Sigmoid colon (tissue), 7 donors: ENCODE results near the gene TOMT. TPM values are rescaled to one million over a fixed set of nuclear protein-coding genes. Genes with fewer than 3 reads are reported as not detected.

ENCODE experiments used
- DNase-seq: peaks from one replicate; pipeline ENCODE4 v3.0.0-alpha.2; 2019
- H3K27ac ChIP-seq, 4 donors: fragments of 200-600 bp; sonication (generic); one replicate each; pipeline ENCODE4 v1.5.1; 2016 to 2019; ENCODE audit warnings: mild to moderate bottlenecking in 1 of 4
- H3K27me3 ChIP-seq, 3 donors: fragments of 200-600 bp; sonication (generic); one replicate each; pipeline ENCODE4 v1.5.1; 2019; ENCODE audit warnings: mild to moderate bottlenecking in 1 of 3
- H3K36me3 ChIP-seq, 4 donors: fragments of 200-600 bp; sonication (generic); one replicate each; pipeline ENCODE4 v1.5.1; 2016 to 2019
- H3K4me1 ChIP-seq, 4 donors: fragments of 200-600 bp; sonication (generic); one replicate each; pipeline ENCODE4 v1.5.1; 2017 to 2019
- H3K4me3 ChIP-seq, 4 donors: fragments of 200-600 bp; sonication (generic); one replicate each; pipeline ENCODE4 v1.5.1; 2017 to 2019; ENCODE audit warnings: mild to moderate bottlenecking in 2 of 4, moderate library complexity in 1 of 4
- H3K9me3 ChIP-seq, 4 donors: fragments of 200-600 bp in 3 of 4; sonication (generic) in 3 of 4; one replicate each; pipeline versions ENCODE4 v1.5.1 to v1.6.1; 2013 to 2019
- CTCF ChIP-seq, 4 experiments: fragments of 450-650 bp in 3 of 4; fragments of 200-600 bp in 1 of 4; IDR thresholded peaks; one replicate each; pipeline ENCODE4 v1.5.1; 2016 to 2019; ENCODE audit warnings: antibody characterized with exemption in 4 of 4, mild to moderate bottlenecking in 3 of 4, moderate library complexity in 2 of 4
- EP300 ChIP-seq, 4 donors: sonication (generic); formaldehyde crosslinking; IDR thresholded peaks; one replicate each; pipeline ENCODE4 v1.6.1; 2017; ENCODE audit warnings: antibody characterized with exemption in 4 of 4
- POLR2A ChIP-seq, 2 donors: fragments of 450-650 bp; IDR thresholded peaks; one replicate each; pipeline ENCODE4 v1.6.1; 2016; ENCODE audit warnings: antibody characterized with exemption in 2 of 2, mild to moderate bottlenecking in 2 of 2, moderate library complexity in 2 of 2
- POLR2AphosphoS5 ChIP-seq, 4 donors: sonication (generic); formaldehyde crosslinking; IDR thresholded peaks; one replicate each; pipeline ENCODE4 v1.6.1; 2017; ENCODE audit warnings: antibody characterized with exemption in 4 of 4
- WGBS, 2 donors: extraction: QIAGEN DNeasy Blood & Tissue Kit; methylation state at CpG; one replicate each; pipeline ENCODE4 v1.1.7; 2013; 5-methylcytosine and 5-hydroxymethylcytosine counted together
- intact Hi-C: fragments of 100-400 bp; cut with DNase I; formaldehyde crosslinking; loops from one replicate; pipeline ENCODE4 v1.15.1; 2023
- polyA plus RNA-seq, 3 donors: library from polyadenylated mRNA; stranded (reverse); fragments of 200-250 nt; gene quantifications; one replicate each; pipeline ENCODE4 v1.2.3, GENCODE V29; 2013
- total RNA-seq, 4 donors: library from RNA; depleted of rRNA; stranded (reverse); fragments of >200 nt; gene quantifications; one replicate each; pipeline ENCODE4 v1.1.0, GENCODE V29; 2016
- donor health status: healthy with polysubstance abuse.
- donor health status: Bipolar disorder and iron deficiency.
- donor health status: healthy.

Gene TOMT
- total and polyA plus RNA-seq, 7 donors: not detected

GRCh38 chr11:72098741-72099140 is 7.0 kb upstream of the TOMT start:
- no peak for DNase-seq
- intact Hi-C loops: no loop called here
- Histone ChIP-seq H3K9me3 (no peaks in the 10 kb centered on the region), H3K27me3 (no peaks in the 10 kb centered on the region), H3K4me1 (peaks cover 0 to 36% (median 28%) of the 10 kb centered on the region in 4 donors), H3K36me3 (peaks cover 17 to 60% (median 25%) of the 10 kb centered on the region in 4 donors), H3K27ac (no peak overlapping the region), H3K4me3 (no peak overlapping the region)
- TF ChIP-seq CTCF (IDR thresholded peaks at IDR 0.05) (no peak), POLR2A (IDR thresholded peaks at IDR 0.05) (no peak), POLR2AphosphoS5 (IDR thresholded peaks at IDR 0.05) (no peak), EP300 (IDR thresholded peaks at IDR 0.05) (no peak)
- WGBS, 2 donors: 93 to 97% methylated on average over 3 of the region's 3 CpGs

GRCh38 chr11:72100009-72100408 is 5.7 kb upstream of the TOMT start:
- Histone ChIP-seq H3K27me3 (no peaks in the 10 kb centered on the region), H3K9me3 (no peaks in the 10 kb centered on the region), H3K36me3 (peaks cover 17 to 52% (median 25%) of the 10 kb centered on the region in 4 donors), H3K4me1 (peaks cover 0 to 41% (median 31%) of the 10 kb centered on the region in 4 donors), H3K4me3 (no peak overlapping the region), H3K27ac (no peak overlapping the region)
- intact Hi-C loops: no loop called here
- TF ChIP-seq EP300 (IDR thresholded peaks at IDR 0.05) (no peak), POLR2AphosphoS5 (IDR thresholded peaks at IDR 0.05) (no peak), CTCF (IDR thresholded peaks at IDR 0.05) (no peak), POLR2A (IDR thresholded peaks at IDR 0.05) (no peak)
- WGBS, 2 donors: 81 to 82% methylated on average over 3 of the region's 3 CpGs
- no peak for DNase-seq

GRCh38 chr11:72100462-72100861 is 5.3 kb upstream of the TOMT start:
- Histone ChIP-seq H3K27me3 (no peaks in the 10 kb centered on the region), H3K9me3 (no peaks in the 10 kb centered on the region), H3K4me1 (peaks cover 0 to 41% (median 31%) of the 10 kb centered on the region in 4 donors), H3K36me3 (peaks cover 17 to 48% (median 24%) of the 10 kb centered on the region in 4 donors), H3K27ac (no peak overlapping the region), H3K4me3 (no peak overlapping the region)
- no peak for DNase-seq
- WGBS, 2 donors: 80 to 94% methylated on average over 1 of the region's 1 CpG
- no peak for TF ChIP-seq POLR2A (IDR thresholded peaks at IDR 0.05)
- TF ChIP-seq EP300 (IDR thresholded peaks at IDR 0.05): no peak
- TF ChIP-seq CTCF (IDR thresholded peaks at IDR 0.05): no peak
- no peak for TF ChIP-seq POLR2AphosphoS5 (IDR thresholded peaks at IDR 0.05)
- intact Hi-C loops: no loop called here

- H3K4me3 ChIP-seq: peak overlapping the region; percentile 81 to 96 (median 86)
- no peaks in the 10 kb centered on the region for H3K27me3 ChIP-seq
- intact Hi-C loops: no loop called here
- WGBS, 2 donors: 29 to 49% methylated on average over 4 of the region's 4 CpGs
- TF ChIP-seq POLR2A (IDR thresholded peaks at IDR 0.05): no peak
- TF ChIP-seq EP300 (IDR thresholded peaks at IDR 0.05): no peak
- TF ChIP-seq POLR2AphosphoS5 (IDR thresholded peaks at IDR 0.05): no peak
- TF ChIP-seq CTCF (IDR thresholded peaks at IDR 0.05): no peak
- peaks cover 17 to 34% (median 20%) of the 10 kb centered on the region in 4 donors for H3K36me3 ChIP-seq
- no peaks in the 10 kb centered on the region for H3K9me3 ChIP-seq
- H3K27ac ChIP-seq: peak overlapping the region; percentile 94 to 96 (median 95)
- no peak for DNase-seq
- peaks cover 0 to 41% (median 31%) of the 10 kb centered on the region in 4 donors for H3K4me1 ChIP-seq
Measured at GRCh38 chr11:72102162-72102561, 3.6 kb upstream of the TOMT start.

- peaks cover 14 to 29% (median 15%) of the 10 kb centered on the region in 4 donors for H3K36me3 ChIP-seq
- WGBS, 2 donors: 1 to 2% methylated on average over 9 of the region's 9 CpGs
- intact Hi-C loops: no loop called here
- peak overlapping the region; percentile 81 to 96 (median 86) for H3K4me3 ChIP-seq
- no peaks in the 10 kb centered on the region for H3K27me3 ChIP-seq
- TF ChIP-seq POLR2A (IDR thresholded peaks at IDR 0.05) (no peak), POLR2AphosphoS5 (IDR thresholded peaks at IDR 0.05) (no peak), EP300 (IDR thresholded peaks at IDR 0.05) (no peak), CTCF (IDR thresholded peaks at IDR 0.05) (no peak)
- H3K9me3 ChIP-seq: no peaks in the 10 kb centered on the region
- peaks cover 0 to 41% (median 31%) of the 10 kb centered on the region in 4 donors for H3K4me1 ChIP-seq
- no peak for DNase-seq
- peak overlapping the region; percentile 94 to 96 (median 95) for H3K27ac ChIP-seq
Measured at GRCh38 chr11:72102631-72102945, 3.1 kb upstream of the TOMT start.
